ENCODE results near the gene TC2N. TPM values are rescaled to one million over a fixed set of nuclear protein-coding genes. Genes with fewer than 3 reads are reported as not detected.

Gene TC2N
- total and polyA plus RNA-seq, 2 donors (not counting 3 experiments of a cell fraction or from before 2014, with no cell fraction given), result 0.40 TPM; not detected in 1

DNA sequence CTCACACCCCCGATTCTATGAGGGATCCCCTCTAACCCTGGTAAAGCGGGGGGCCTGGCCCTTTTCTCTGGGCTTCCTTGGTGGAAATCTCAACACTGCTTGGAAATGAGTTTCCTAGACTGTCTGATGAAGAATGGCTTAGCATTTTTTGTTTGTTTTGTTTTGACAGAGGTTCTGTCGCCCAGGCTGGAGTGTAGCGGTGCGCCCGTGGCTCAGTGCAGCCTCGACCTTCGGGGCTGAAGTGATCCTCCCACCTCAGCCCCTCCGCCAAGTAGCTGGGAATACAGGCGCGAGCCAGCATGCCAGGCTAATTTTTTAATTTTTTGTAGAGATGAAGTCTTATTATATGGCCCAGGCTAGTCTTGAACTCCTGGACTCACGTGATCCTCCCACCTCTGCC, 30.3 kb downstream of the TC2N start:
- ChIA-PET POLR2A (no interaction called here), CTCF (no interaction called here)
- H3K9me1 ChIP-seq (replicated peaks; ENCODE audit: control insufficient read depth, extremely low read depth, insufficient read depth, low read length), result no peaks in the 10 kb centered on the region
- H3K27ac ChIP-seq (ENCODE audit: insufficient read depth, low read depth, low read length), result no peak overlapping the region
- no peaks in the 10 kb centered on the region for H3K36me3 ChIP-seq (ENCODE audit: control insufficient read depth in 2 of 2, extremely low read depth in 1 of 2, insufficient read depth in 2 of 2, low read length in 2 of 2)
- no peak for DNase-seq (ENCODE audit: low read depth, low spot score)
- H3K27me3 ChIP-seq (ENCODE audit: control insufficient read depth in 2 of 2, insufficient read depth in 2 of 2, low read length in 2 of 2), result peaks cover 22 to 46% of the 10 kb centered on the region in 2 experiments
- intact Hi-C loops (cut with micrococcal nuclease) (loop anchor here (5.0 kb wide), 1 partner anchor 160 kb away; no protein-coding TSS in a partner anchor), dilution Hi-C loops (cut with MboI; ENCODE audit: extremely low pct_ligation_motif_present, low sequenced_read_pairs) (no loop called here)
- no TSS peak for BruUV-seq (replicated peaks)
- H2AFZ ChIP-seq (ENCODE audit: low read depth, low read length), result no peak overlapping the region
- TF ChIP-seq POLR2A (IDR thresholded peaks at IDR 0.05; ENCODE audit: low read depth, low read length) (no peak), GATA2 (IDR thresholded peaks at IDR 0.05; ENCODE audit: insufficient read depth, insufficient read length, low read depth, low read length) (no peak), MYC (IDR thresholded peaks at IDR 0.05; ENCODE audit: low read depth, low read length) (no peak), FOS (IDR thresholded peaks at IDR 0.05; ENCODE audit: borderline replicate concordance, insufficient read depth, low read length) (no peak), JUN (IDR thresholded peaks at IDR 0.05; ENCODE audit: borderline replicate concordance, insufficient read depth, insufficient read length, low read depth) (no peak), POLR2AphosphoS5 (IDR thresholded peaks at IDR 0.05; ENCODE audit: insufficient read depth, low read depth, low read length) (no peak), EZH2 (IDR thresholded peaks at IDR 0.05; ENCODE audit: borderline replicate concordance, low read depth, low read length, severe bottlenecking) (no peak)
- TF ChIP-seq, protein P1, sequence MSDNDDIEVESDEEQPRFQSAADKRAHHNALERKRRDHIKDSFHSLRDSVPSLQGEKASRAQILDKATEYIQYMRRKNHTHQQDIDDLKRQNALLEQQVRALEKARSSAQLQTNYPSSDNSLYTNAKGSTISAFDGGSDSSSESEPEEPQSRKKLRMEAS (IDR thresholded peaks at IDR 0.05; ENCODE audit: insufficient read depth, insufficient read length), result no peak
- TF ChIP-seq, protein P2, sequence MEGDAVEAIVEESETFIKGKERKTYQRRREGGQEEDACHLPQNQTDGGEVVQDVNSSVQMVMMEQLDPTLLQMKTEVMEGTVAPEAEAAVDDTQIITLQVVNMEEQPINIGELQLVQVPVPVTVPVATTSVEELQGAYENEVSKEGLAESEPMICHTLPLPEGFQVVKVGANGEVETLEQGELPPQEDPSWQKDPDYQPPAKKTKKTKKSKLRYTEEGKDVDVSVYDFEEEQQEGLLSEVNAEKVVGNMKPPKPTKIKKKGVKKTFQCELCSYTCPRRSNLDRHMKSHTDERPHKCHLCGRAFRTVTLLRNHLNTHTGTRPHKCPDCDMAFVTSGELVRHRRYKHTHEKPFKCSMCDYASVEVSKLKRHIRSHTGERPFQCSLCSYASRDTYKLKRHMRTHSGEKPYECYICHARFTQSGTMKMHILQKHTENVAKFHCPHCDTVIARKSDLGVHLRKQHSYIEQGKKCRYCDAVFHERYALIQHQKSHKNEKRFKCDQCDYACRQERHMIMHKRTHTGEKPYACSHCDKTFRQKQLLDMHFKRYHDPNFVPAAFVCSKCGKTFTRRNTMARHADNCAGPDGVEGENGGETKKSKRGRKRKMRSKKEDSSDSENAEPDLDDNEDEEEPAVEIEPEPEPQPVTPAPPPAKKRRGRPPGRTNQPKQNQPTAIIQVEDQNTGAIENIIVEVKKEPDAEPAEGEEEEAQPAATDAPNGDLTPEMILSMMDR (IDR thresholded peaks at IDR 0.05; ENCODE audit: extremely low read depth in 1 of 2, insufficient read depth in 1 of 2, low read depth in 1 of 2, low read length in 2 of 2), result no peak
- H3K4me3 ChIP-seq (replicated peaks in 1 of 3; ENCODE audit: insufficient read depth in 1 of 3, low read depth in 1 of 3, low read length in 3 of 3), result no peak overlapping the region
- no peaks in the 10 kb centered on the region for H4K20me1 ChIP-seq (replicated peaks; ENCODE audit: control insufficient read depth, extremely low read depth, insufficient read depth, low read length)
- H3K9me3 ChIP-seq (replicated peaks; ENCODE audit: control insufficient read depth, insufficient read depth, low read length), result no peaks in the 10 kb centered on the region
- no peak for FAIRE-seq
- H3K4me2 ChIP-seq (ENCODE audit: insufficient read depth, low read length), result peak overlapping the region; percentile 40
- no peak overlapping the region for H3K9ac ChIP-seq (replicated peaks; ENCODE audit: extremely low read depth, insufficient read depth, low read length)
- H3K79me2 ChIP-seq (ENCODE audit: control insufficient read depth, insufficient read depth, low read length), result no peaks in the 10 kb centered on the region
- H3K4me1 ChIP-seq (ENCODE audit: control insufficient read depth, extremely low read depth, insufficient read depth, low read length), result no peaks in the 10 kb centered on the region

All from endothelial cell of umbilical vein (primary cell).